GM13977 (cell line): Measurements from ENCODE around the gene RAD54L.
A peak's percentile ranks its signal among the peaks of the same experiment; 100 is the strongest.
"Not testable (repeated sequence)": the region's sequence is repeated elsewhere in the genome, so short reads cannot be mapped to it uniquely, and the experiment has no call there.

ENCODE experiments used
- DNase-seq: peaks from one replicate; pipeline ENCODE4 v3.0.0; 2012; ENCODE audit warnings: low spot score
- CTCF ChIP-seq: IDR thresholded peaks from 2 replicates; pipeline ENCODE4 v1.5.1; 2012; ENCODE audit warnings: mild to moderate bottlenecking, control low read depth; ENCODE audit not compliant: insufficient read depth; ENCODE audit errors: extremely low read depth, missing control alignments
- in situ Hi-C: fragments of 300-500 bp; cut with MboI; formaldehyde crosslinking; loops from one replicate; pipeline ENCODE4 v1.12.0; 2022; ENCODE audit warnings: low sequenced_read_pairs, low pct_unique_long_range_greater_than_20kb, mixed read lengths, inconsistent platforms; ENCODE audit not compliant: unreplicated experiment

RAD54L gene

GRCh38 chr1:46242918-46243317 is 4.6 kb upstream of the RAD54L start:
- no peak for DNase-seq
- no peak for TF ChIP-seq CTCF
- in situ Hi-C loops, result no loop called here

GRCh38 chr1:46243831-46244230 is 3.7 kb upstream of the RAD54L start:
- DNase-seq, in situ Hi-C loops: not testable (repeated sequence)

- in situ Hi-C loops, result no loop called here
- TF ChIP-seq CTCF, result peak; percentile 41
- peak; percentile 72 for DNase-seq
Measured at GRCh38 chr1:46244656-46245371, 2.7 kb upstream of the RAD54L start.

- DNase-seq, in situ Hi-C loops: not testable (repeated sequence)
Measured at GRCh38 chr1:46246136-46246535, 1.4 kb upstream of the RAD54L start.

- in situ Hi-C loops, result no loop called here
- TF ChIP-seq CTCF, result no peak
- peak; percentile 70 for DNase-seq
Measured at GRCh38 chr1:46246548-46247435, 771 bp upstream of the RAD54L start.

GRCh38 chr1:46248122-46248920 is 758 bp downstream of the RAD54L start:
- no peak for DNase-seq
- TF ChIP-seq CTCF, result no peak
- in situ Hi-C loops, result no loop called here

- DNase-seq, result no peak
- TF ChIP-seq CTCF, result no peak
- in situ Hi-C loops, result no loop called here
Measured at GRCh38 chr1:46254668-46255067, 7.1 kb downstream of the RAD54L start.
